Erythroblast (primary cell): ENCODE results near the gene SIKE1.

Experiments
- DNase-seq, 2 experiments: peaks; one replicate each; lab custom pipeline; 2025; lab: John Stamatoyannopoulos, UW
- GATA1 ChIP-seq: IDR thresholded peaks from 2 replicates; pipeline ENCODE4 v1.6.1; 2011; ENCODE audit warnings: low read depth, mild to moderate bottlenecking, control low read depth, low read length, moderate library complexity
- POLR2A ChIP-seq: IDR thresholded peaks from 2 replicates; pipeline ENCODE4 v1.6.1; 2011; ENCODE audit warnings: mild to moderate bottlenecking, low read length

The SIKE1 gene

DNA sequence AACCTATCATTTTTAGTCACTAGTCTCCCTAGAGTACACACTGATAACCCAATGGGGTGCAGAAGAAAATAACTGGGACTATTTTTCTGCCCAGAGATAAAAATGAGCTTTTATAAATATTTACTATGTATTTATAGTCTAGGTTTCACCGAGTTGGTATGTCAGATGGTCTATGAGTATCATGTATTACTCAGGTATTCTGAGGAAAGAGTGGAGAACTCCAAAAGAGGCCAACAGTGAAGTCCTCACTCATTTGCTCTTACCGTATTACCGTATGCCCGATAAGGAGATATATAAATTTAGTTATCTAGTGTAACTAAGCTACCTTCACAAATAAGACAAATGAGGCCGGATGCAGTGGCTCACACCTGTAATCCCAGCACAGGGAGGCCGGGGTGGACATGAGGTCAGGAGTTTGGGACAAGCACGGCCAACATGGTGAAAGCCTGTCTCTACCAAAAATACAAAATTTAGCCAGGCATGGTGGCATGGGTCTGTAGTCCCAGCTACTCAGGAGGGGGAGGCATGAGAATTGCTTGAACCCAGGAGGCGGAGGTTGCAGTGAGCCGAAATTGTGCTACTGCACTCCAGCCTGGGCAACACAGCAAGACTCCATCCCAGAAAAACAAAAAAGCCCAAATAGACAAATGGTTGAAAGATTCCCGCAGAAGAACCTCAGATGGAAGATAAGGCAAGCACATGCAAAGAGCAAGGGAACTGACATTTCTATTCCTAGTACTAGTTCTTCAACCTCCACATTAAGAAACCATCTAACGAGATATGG lies 38.3 kb downstream of the SIKE1 start:
- no peak for DNase-seq
- TF ChIP-seq POLR2A (no peak), GATA1 (no peak)

- DNase-seq, result no peak
- TF ChIP-seq POLR2A (no peak), GATA1 (no peak)
Observed at GRCh38 chr1:114740331-114740730, 40.2 kb downstream of the SIKE1 start.

GRCh38 chr1:114737314-114737849 lies 43.1 kb downstream of the SIKE1 start:
- no peak for TF ChIP-seq GATA1
- TF ChIP-seq POLR2A, result no peak
- DNase-seq, result no peak

GRCh38 chr1:114735479-114735878 lies 45.0 kb downstream of the SIKE1 start:
- DNase-seq, result no peak
- no peak for TF ChIP-seq GATA1
- no peak for TF ChIP-seq POLR2A

DNA sequence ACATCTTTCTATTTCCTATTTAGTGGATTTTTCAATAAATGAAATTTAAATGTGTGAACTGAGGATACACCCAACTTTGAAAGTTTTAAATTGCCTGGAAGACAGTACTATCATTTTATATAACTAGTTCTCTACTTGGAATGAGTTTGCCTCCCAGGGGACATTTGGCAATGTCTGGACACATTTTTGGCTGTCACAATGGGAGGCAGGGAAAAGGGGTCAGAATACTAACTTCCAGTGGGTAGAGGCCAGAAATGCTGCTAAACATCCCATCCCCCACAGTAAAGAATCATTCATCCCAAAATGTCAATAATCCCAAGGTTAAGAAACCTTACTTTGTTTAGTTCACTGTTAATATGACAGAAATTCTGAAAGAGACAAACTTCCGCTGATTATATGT lies 50.7 kb downstream of the SIKE1 start:
- TF ChIP-seq POLR2A, result no peak
- no peak for TF ChIP-seq GATA1
- DNase-seq, result no peak

GRCh38 chr1:114728553-114728952 lies 51.9 kb downstream of the SIKE1 start:
- no peak for TF ChIP-seq GATA1
- TF ChIP-seq POLR2A, result no peak

GRCh38 chr1:114725230-114725629 lies 55.3 kb downstream of the SIKE1 start:
- TF ChIP-seq GATA1 (no peak), POLR2A (no peak)
- DNase-seq, result no peak

More at GRCh38 chr1:114728553-114728952, 51.9 kb downstream of the SIKE1 start:
- no peak for DNase-seq

DNA sequence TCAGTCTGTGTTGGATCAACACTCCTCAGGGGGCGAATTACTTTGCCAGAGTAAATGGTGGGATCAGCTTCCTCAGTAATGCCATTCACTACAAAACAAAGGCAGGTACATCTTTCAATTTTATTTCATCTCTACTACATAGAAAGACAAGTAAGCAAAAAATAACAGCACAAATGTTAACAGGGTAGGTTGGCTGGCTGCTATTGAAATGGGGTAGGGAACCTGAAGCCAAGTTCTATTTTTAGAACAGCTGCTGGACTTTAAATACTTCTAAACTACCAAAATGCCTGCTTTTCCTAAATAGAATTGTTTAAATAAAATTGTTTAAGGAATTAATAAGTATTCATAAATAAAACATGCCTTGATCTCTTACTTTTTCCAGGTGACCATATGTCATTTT lies 56.6 kb downstream of the SIKE1 start:
- no peak for DNase-seq
- TF ChIP-seq POLR2A (no peak), GATA1 (no peak)

- TF ChIP-seq GATA1 (no peak), POLR2A (no peak)
- DNase-seq, result no peak
Observed at GRCh38 chr1:114723457-114723856, 57.0 kb downstream of the SIKE1 start.

DNA sequence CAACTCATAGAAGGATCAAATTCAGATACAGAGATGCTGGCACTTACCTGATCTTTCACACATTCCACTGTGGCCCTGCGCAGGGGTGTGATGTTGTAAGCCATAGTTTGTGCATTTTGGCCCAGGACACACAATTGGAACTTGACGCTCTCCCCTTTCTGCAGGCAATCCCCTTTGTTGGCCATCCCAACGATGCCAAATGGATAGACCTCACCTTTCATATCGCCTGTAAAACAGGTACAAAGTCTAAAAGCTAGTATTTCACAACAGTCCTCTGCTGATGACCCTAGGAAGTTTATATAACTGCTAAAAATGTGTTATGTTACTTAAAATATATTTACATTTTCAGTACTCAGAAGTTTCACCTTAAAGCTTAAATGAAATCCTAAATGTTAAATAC lies 60.0 kb downstream of the SIKE1 start:
- no peak for TF ChIP-seq POLR2A
- no peak for DNase-seq
